ENCODE measurements around the gene PCCB.
A peak's percentile ranks its signal among the peaks of the same experiment; 100 is the strongest.

GRCh38 chr3:136305879-136306278 lies 55.7 kb downstream of the PCCB start:
- TF ChIP-seq CTCF (IDR thresholded peaks at IDR 0.05), result peak in 7 of 12 donors; percentile 7 to 46 (median 19)
- no peak for TF ChIP-seq POLR2A (IDR thresholded peaks at IDR 0.05)
